Osteoblast (primary cell): Measurements from ENCODE around the gene ANO6. TPM values are rescaled to one million over a fixed set of nuclear protein-coding genes. Genes with fewer than 3 reads are reported as not detected.

Experiments used
- DNase-seq: peaks from one replicate; pipeline ENCODE4 v3.0.0; 2011; ENCODE audit warnings: low spot score, mixed read lengths; ENCODE audit not compliant: insufficient read length; ENCODE audit errors: missing footprints
- H2AFZ ChIP-seq: 2 replicates; pipeline ENCODE4 v1.6.0; 2011; ENCODE audit warnings: mild to moderate bottlenecking, low read length
- H3K27ac ChIP-seq: 2 replicates; pipeline ENCODE4 v1.5.1; 2011; ENCODE audit warnings: mild to moderate bottlenecking, low read depth, low read length, moderate library complexity
- H3K27me3 ChIP-seq: 2 replicates; pipeline ENCODE4 v1.6.0; 2012; ENCODE audit warnings: mild to moderate bottlenecking, control low read depth, inconsistent platforms, low read length, moderate library complexity; ENCODE audit not compliant: insufficient read depth
- H3K36me3 ChIP-seq: 2 replicates; pipeline ENCODE4 v1.5.1; 2011; ENCODE audit warnings: mild to moderate bottlenecking, low read length, control low read depth, moderate library complexity; ENCODE audit not compliant: insufficient read depth
- H3K4me1 ChIP-seq: 2 replicates; pipeline ENCODE4 v1.5.1; 2011; ENCODE audit warnings: mild to moderate bottlenecking, low read length, control low read depth, moderate library complexity; ENCODE audit not compliant: insufficient read depth
- H3K4me2 ChIP-seq: 2 replicates; pipeline ENCODE4 v1.6.0; 2011; ENCODE audit warnings: mild to moderate bottlenecking, low read length; ENCODE audit not compliant: insufficient read depth
- H3K4me3 ChIP-seq: fragments of 200-600 bp; sonication (generic); 3 replicates; pipeline ENCODE4 v1.5.1; 2012; ENCODE audit warnings: mild to moderate bottlenecking, low read length, inconsistent platforms; ENCODE audit not compliant: insufficient read depth
- H3K79me2 ChIP-seq: 2 replicates; pipeline ENCODE4 v1.6.0; 2012; ENCODE audit warnings: mild to moderate bottlenecking, low read length, control low read depth, inconsistent platforms; ENCODE audit not compliant: insufficient read depth
- H3K9me3 ChIP-seq: 2 replicates; pipeline ENCODE4 v1.5.1; 2011; ENCODE audit warnings: low read depth, low read length, control low read depth
- H4K20me1 ChIP-seq: 2 replicates; pipeline ENCODE4 v1.6.0; 2012; ENCODE audit warnings: mild to moderate bottlenecking, low read length, control low read depth; ENCODE audit not compliant: insufficient read depth
- CTCF ChIP-seq: IDR thresholded peaks from 2 replicates; pipeline ENCODE4 v1.5.1; 2011; ENCODE audit warnings: mild to moderate bottlenecking, low read depth, low read length, moderate library complexity; ENCODE audit errors: extremely low read depth
- total RNA-seq: library from RNA; depleted of rRNA; stranded (reverse); fragments of >200 nt; gene quantifications from 2 replicates; pipeline ENCODE4 v1.2.3, GENCODE V29; 2012

ANO6 gene
- total RNA-seq, 1 donor: 49.9 TPM

- Histone ChIP-seq H3K4me2 (no peak overlapping the region), H3K4me3 (no peak overlapping the region), H3K36me3 (peaks cover 20% of the 10 kb centered on the region)
Measured at GRCh38 chr12:45418520-45418919, 202.6 kb downstream of the ANO6 start.

GRCh38 chr12:45419317-45419814, 203.5 kb downstream of the ANO6 start:
- Histone ChIP-seq H3K4me2 (no peak overlapping the region), H3K79me2 (no peaks in the 10 kb centered on the region), H3K36me3 (peaks cover 20% of the 10 kb centered on the region), H3K4me3 (no peak overlapping the region), H2AFZ (no peak overlapping the region), H3K9me3 (no peaks in the 10 kb centered on the region), H4K20me1 (no peaks in the 10 kb centered on the region), H3K4me1 (peaks cover 10% of the 10 kb centered on the region), H3K27me3 (no peaks in the 10 kb centered on the region), H3K27ac (no peak overlapping the region)
- no peak for DNase-seq
- TF ChIP-seq CTCF: no peak

More at GRCh38 chr12:45418520-45418919, 202.6 kb downstream of the ANO6 start:
- H2AFZ ChIP-seq: no peak overlapping the region
- no peak for DNase-seq
- H3K9me3 ChIP-seq: no peaks in the 10 kb centered on the region
- no peaks in the 10 kb centered on the region for H4K20me1 ChIP-seq
- H3K27ac ChIP-seq: no peak overlapping the region
- peaks cover 10% of the 10 kb centered on the region for H3K4me1 ChIP-seq
- no peak for TF ChIP-seq CTCF
- H3K79me2 ChIP-seq: no peaks in the 10 kb centered on the region
- no peaks in the 10 kb centered on the region for H3K27me3 ChIP-seq

GRCh38 chr12:45421736-45422135, 205.8 kb downstream of the ANO6 start:
- peaks cover 16% of the 10 kb centered on the region for H3K36me3 ChIP-seq
- no peak for TF ChIP-seq CTCF
- no peak for DNase-seq
- no peaks in the 10 kb centered on the region for H3K79me2 ChIP-seq
- no peaks in the 10 kb centered on the region for H3K27me3 ChIP-seq
- H3K4me1 ChIP-seq: peaks cover 16% of the 10 kb centered on the region
- H2AFZ ChIP-seq: no peak overlapping the region
- no peak overlapping the region for H3K4me2 ChIP-seq
- no peak overlapping the region for H3K27ac ChIP-seq
- H4K20me1 ChIP-seq: no peaks in the 10 kb centered on the region
- H3K4me3 ChIP-seq: no peak overlapping the region
- no peaks in the 10 kb centered on the region for H3K9me3 ChIP-seq

- Histone ChIP-seq H3K4me2 (no peak overlapping the region), H4K20me1 (no peaks in the 10 kb centered on the region), H2AFZ (no peak overlapping the region), H3K27ac (no peak overlapping the region), H3K4me1 (peaks cover 16% of the 10 kb centered on the region), H3K79me2 (no peaks in the 10 kb centered on the region), H3K36me3 (peaks cover 13% of the 10 kb centered on the region), H3K9me3 (no peaks in the 10 kb centered on the region), H3K4me3 (no peak overlapping the region), H3K27me3 (no peaks in the 10 kb centered on the region)
- no peak for TF ChIP-seq CTCF
- DNase-seq: no peak
Measured at GRCh38 chr12:45423931-45424330, 208.0 kb downstream of the ANO6 start.
